NCI-H460 (cell line): ENCODE data around the gene FOXN1. TPM values are rescaled to one million over a fixed set of nuclear protein-coding genes. Genes with fewer than 3 reads are reported as not detected.
"Not testable (repeated sequence)": the region's sequence is repeated elsewhere in the genome, so short reads cannot be mapped to it uniquely, and the experiment has no call there.

ENCODE experiments used
- DNase-seq: peaks from one replicate; pipeline ENCODE4 v3.0.0-alpha.2; 2016; ENCODE audit warnings: low read depth; ENCODE audit errors: extremely low read depth
- polyA plus RNA-seq: library from polyadenylated mRNA; depleted of rRNA; stranded (reverse); fragments of >200 nt; gene quantifications from 2 replicates; pipeline ENCODE4 v1.2.3, GENCODE V29; 2014; cell fraction: nucleus; rRNA removed
- total RNA-seq: library from RNA; depleted of rRNA; stranded (reverse); fragments of >200 nt; shearing (Covaris generic); gene quantifications from 2 replicates; pipeline ENCODE4 v1.2.3, GENCODE V29; 2014; rRNA removed

FOXN1 gene
- 0.17 TPM in 1 of 2 replicates, not detected in the other for total RNA-seq
- not detected in 2 replicates for polyA plus RNA-seq

GRCh38 chr17:28505986-28506665 is at the start of gene FOXN1:
Gene FOXN1 (plus strand): TSS chr17:28506348. CDS start chr17:28523970, 17,622 bp downstream.
- DNase-seq, result no peak

GRCh38 chr17:28457890-28458289 is 48.3 kb upstream of the FOXN1 start:
- DNase-seq, result no peak

GRCh38 chr17:28458881-28459280 is 47.3 kb upstream of the FOXN1 start:
- not testable (repeated sequence) for DNase-seq

GRCh38 chr17:28460901-28461300 is 45.2 kb upstream of the FOXN1 start:
- no peak for DNase-seq

GRCh38 chr17:28466001-28466400 is 40.1 kb upstream of the FOXN1 start:
- DNase-seq, result no peak

GRCh38 chr17:28466521-28467048 is 39.6 kb upstream of the FOXN1 start:
- no peak for DNase-seq

GRCh38 chr17:28467456-28468025 is 38.6 kb upstream of the FOXN1 start:
- no peak for DNase-seq

DNA sequence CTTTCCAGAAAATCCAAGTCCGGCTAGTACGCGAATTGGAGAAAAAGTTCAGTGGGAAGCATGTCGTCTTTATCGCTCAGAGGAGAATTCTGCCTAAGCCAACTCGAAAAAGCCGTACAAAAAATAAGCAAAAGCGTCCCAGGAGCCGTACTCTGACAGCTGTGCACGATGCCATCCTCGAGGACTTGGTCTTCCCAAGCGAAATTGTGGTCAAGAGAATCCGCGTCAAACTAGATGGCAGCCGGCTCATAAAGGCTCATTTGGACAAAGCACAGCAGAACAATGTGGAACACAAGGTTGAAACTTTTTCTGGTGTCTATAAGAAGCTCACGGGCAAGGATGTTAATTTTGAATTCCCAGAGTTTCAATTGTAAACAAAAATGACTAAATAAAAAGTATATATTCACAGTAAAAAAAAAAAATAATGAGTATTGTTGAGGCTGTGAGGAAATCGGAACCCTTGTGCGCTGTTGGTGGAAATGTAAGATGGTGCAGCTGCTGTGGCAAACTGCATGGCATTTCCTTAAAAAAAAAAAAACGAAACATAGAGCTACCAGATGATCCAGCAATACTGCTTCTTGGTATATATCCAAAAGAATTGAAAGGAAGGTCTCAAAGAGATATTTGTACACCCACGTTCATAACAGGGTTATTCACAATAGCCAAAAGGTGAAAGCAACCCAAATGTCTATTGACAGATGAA is 38.0 kb upstream of the FOXN1 start:
- not testable (repeated sequence) for DNase-seq

DNA sequence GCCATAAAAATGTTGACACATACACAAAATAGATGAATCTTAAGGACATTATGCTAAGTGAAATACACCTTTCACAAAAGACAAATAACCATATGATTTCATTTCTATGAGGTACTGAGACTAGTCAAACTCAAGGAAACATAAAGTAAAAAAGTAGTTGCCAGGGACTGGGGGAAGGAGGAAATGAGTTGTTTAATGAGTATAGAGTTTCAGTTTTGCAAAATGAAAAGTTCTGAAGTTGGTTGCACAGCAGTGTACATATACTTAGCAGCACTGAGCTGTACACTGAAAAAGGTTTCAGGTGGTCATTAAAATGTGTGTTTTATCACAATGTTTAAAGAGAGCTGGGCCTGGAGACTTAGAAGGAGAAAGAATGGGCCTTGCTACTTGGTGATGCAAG is 37.4 kb upstream of the FOXN1 start:
- no peak for DNase-seq

GRCh38 chr17:28469376-28469775 is 36.8 kb upstream of the FOXN1 start:
- DNase-seq, result no peak

- no peak for DNase-seq
These were observed 35.8 kb upstream of the FOXN1 start for GRCh38 chr17:28470266-28470913.

DNA sequence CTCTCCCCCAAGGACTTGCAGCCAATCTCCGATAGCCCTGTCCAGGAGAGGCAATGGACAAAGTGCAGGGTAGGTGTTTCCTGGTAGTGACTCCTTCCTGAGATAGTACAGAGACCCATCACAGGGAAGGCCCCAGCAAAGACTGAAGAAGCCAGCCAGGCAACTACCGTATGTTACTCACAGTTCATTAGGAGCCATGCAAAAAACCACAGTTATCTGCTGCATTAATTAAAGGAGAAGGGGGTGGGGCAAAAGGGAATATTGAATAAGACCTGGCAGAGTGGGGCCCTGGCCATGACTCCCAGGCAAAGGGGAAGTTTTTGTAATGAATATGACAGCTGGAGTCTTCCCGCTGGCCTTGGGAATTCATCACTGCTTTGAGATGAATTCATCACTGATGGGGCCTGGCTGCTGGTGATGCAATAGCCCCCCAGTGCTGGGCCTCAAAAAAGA is 35.2 kb upstream of the FOXN1 start:
- DNase-seq, result no peak

- DNase-seq, result no peak
These were observed 34.4 kb upstream of the FOXN1 start for GRCh38 chr17:28471531-28472342.

- DNase-seq, result no peak
These were observed 33.2 kb upstream of the FOXN1 start for GRCh38 chr17:28472871-28473497.

DNA sequence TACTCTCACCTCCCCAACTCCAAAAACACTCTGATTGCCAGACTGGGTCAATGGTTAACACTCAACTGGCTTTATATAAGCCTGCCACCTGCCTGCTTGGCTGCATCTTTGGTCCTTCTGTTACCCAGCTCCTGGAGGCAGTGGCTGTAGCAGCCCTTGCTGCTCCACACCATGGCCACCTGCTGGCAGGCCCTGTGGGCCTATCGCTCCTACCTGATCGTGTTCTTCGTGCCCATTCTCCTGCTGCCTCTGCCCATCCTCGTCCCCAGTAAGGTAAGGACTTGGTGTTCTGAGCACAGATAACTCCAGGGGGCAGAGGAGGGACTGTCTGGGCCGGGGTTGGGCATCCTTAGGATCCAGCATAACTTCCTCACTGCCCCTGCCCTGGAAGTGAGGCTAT is 32.6 kb upstream of the FOXN1 start, which contains the start of gene SLC13A2:
TSS of gene SLC13A2 (plus strand) at position 103 of the 400 bp plus-strand sequence. CDS start at position 172, 69 bp downstream.
- no peak for DNase-seq

DNA sequence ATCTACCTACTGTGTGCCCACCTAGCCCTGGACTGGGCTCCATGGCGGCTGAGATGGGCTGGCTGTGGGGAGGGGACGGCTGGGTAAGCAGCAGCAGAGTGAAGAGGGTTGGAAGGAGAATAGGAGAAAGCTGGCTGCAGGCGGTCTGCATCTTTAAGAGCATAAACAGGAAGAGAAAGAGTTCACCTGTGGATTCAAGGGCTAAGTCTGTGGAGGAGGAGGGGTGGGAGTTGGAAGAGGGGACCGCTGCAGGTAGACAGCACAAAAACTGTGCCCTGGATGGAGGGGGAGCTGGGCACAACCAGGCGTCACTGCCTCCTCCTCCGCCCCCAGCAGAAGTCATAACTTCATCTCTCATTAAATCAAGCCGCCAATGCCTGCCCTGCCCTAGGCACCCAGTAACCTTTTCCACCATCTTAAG is 32.0 kb upstream of the FOXN1 start:
- DNase-seq, result no peak

- no peak for DNase-seq
These were observed 30.8 kb upstream of the FOXN1 start for GRCh38 chr17:28475151-28475900.

DNA sequence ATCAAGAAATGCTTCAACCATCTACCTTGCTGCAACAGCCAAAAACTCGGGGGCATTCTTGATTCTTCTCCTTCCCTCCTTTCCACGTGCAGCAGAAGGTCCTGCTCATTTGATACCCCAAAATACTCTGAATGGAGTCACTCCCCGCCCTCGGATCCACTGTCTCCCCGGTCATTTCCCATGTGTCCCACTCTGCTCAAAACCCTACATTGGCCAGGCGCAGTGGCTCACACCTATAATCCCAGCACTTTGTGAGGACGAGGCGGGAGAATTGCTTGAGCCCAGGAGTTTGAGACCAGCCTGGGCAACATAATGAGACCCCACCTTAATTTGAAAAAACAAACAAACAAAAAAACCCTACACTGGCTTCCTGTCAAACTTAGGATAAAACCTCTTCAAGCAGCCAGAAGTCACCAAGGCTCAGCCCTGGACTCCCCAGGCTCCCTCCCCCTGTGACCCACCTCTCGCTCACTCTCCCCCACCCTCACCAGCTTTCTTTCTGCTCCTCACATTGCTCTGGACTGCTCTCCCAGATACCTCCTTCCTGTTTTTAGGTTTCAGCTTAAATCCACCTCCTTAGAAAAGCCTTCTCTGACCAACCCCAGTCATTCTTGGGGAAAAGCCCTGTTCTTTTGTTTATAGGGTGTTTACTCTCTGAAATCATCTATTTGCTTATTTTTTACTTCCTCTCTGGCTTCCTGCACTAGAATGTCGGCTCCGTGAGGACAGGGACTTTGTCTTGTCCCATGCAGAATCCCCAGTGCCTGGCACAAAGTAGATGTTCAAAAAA is 29.9 kb upstream of the FOXN1 start:
- no peak for DNase-seq
